Embryonic facial prominence (tissue), 1 donor: ENCODE measurements around the gene HSD17B3.
"Not testable (repeated sequence)": the region's sequence is repeated elsewhere in the genome, so short reads cannot be mapped to it uniquely, and the experiment has no call there.

Experiments
- DNase-seq: peaks from one replicate; pipeline ENCODE4 v3.0.0-alpha.2; 2016; ENCODE audit errors: extremely low spot score

The HSD17B3 gene

GRCh38 chr9:96193236-96193755 lies 108.7 kb downstream of the HSD17B3 start:
- no peak for DNase-seq

GRCh38 chr9:96192710-96193109 lies 109.3 kb downstream of the HSD17B3 start:
- no peak for DNase-seq

GRCh38 chr9:96189995-96190394 lies 112.0 kb downstream of the HSD17B3 start:
- DNase-seq = no peak

GRCh38 chr9:96189581-96189980 lies 112.4 kb downstream of the HSD17B3 start:
- DNase-seq = not testable (repeated sequence)

GRCh38 chr9:96188571-96188970 lies 113.4 kb downstream of the HSD17B3 start:
- DNase-seq = no peak

- DNase-seq = no peak
Observed at GRCh38 chr9:96187151-96187555, 114.8 kb downstream of the HSD17B3 start.

- no peak for DNase-seq
Observed at GRCh38 chr9:96186591-96187011, 115.4 kb downstream of the HSD17B3 start.

- DNase-seq = no peak
Observed at GRCh38 chr9:96185518-96186156, 116.3 kb downstream of the HSD17B3 start.
